ENCODE data around the gene INO80D. TPM values are rescaled to one million over a fixed set of nuclear protein-coding genes. Genes with fewer than 3 reads are reported as not detected.

The INO80D gene
- total and polyA plus RNA-seq, 2 of the 13 experiments (the other 11 are each of a cell fraction or from before 2014, with no cell fraction given): 7.6 to 7.9 TPM

- TF ChIP-seq ZNF709 (CRISPR knock-in tag; IDR thresholded peaks at IDR 0.05): no peak
- TF ChIP-seq ZNF138 (CRISPR knock-in tag; IDR thresholded peaks at IDR 0.05; ENCODE audit: low read depth): peak; percentile 77; the same call in 1 of the 2 replicates
- 0 out of 2 replicates have a peak, but pooled peaks have one; percentile 41 for TF ChIP-seq HMGXB3 (CRISPR knock-in tag; IDR thresholded peaks at IDR 0.05; ENCODE audit: borderline replicate concordance)
- no peak for TF ChIP-seq PLSCR1 (CRISPR knock-in tag; IDR thresholded peaks at IDR 0.05; ENCODE audit: borderline replicate concordance)
- no peak for TF ChIP-seq ZNF615 (CRISPR knock-in tag; IDR thresholded peaks at IDR 0.05; ENCODE audit: borderline replicate concordance)
- no peak for TF ChIP-seq NFRKB (IDR thresholded peaks at IDR 0.05)
- TF ChIP-seq TCF7L2 (IDR thresholded peaks at IDR 0.05; ENCODE audit: low read depth, low read length): no peak
- no peak for TF ChIP-seq GABPA (IDR thresholded peaks at IDR 0.05; ENCODE audit: low read depth, low read length)
- no peak for TF ChIP-seq GABPA (CRISPR knock-in tag; IDR thresholded peaks at IDR 0.05; ENCODE audit: low read depth)
- peak; percentile 68 for TF ChIP-seq HNF1B (CRISPR knock-in tag; IDR thresholded peaks at IDR 0.05)
- no peak for TF ChIP-seq NBN (conservative IDR thresholded peaks at IDR 0.05)
- no peak for TF ChIP-seq ZNF879 (CRISPR knock-in tag; IDR thresholded peaks at IDR 0.05)
- TF ChIP-seq ZNF350 (CRISPR knock-in tag; IDR thresholded peaks at IDR 0.05; ENCODE audit: borderline replicate concordance, low read depth): peak; percentile 57; the same call in 1 of the 2 replicates
- TF ChIP-seq SMAD9 (CRISPR knock-in tag; IDR thresholded peaks at IDR 0.05): no peak
- 0 out of 2 replicates have a peak, but pooled peaks have one; percentile 56 for TF ChIP-seq ZBTB4 (CRISPR knock-in tag; IDR thresholded peaks at IDR 0.05; ENCODE audit: borderline replicate concordance)
- TF ChIP-seq ZNF383 (CRISPR knock-in tag; IDR thresholded peaks at IDR 0.05; ENCODE audit: borderline replicate concordance): no peak
- no peak for TF ChIP-seq TRAFD1 (CRISPR knock-in tag; IDR thresholded peaks at IDR 0.05; ENCODE audit: borderline replicate concordance)
Measured at GRCh38 chr2:205989271-205990071, 96.5 kb downstream of the INO80D start (continued).

Data from HepG2 (cell line).